HepG2 (cell line): ENCODE measurements around the gene KLC4. TPM values are rescaled to one million over a fixed set of nuclear protein-coding genes. Genes with fewer than 3 reads are reported as not detected.

Experiments used
- CEBPG ChIP-seq: IDR thresholded peaks from 2 replicates; pipeline ENCODE4 v1.6.1; 2016
- DZIP1 ChIP-seq: sonication (generic); formaldehyde crosslinking; IDR thresholded peaks from 2 replicates; pipeline ENCODE4 v1.5.0; 2020; ENCODE audit warnings: mild to moderate bottlenecking, missing genetic modification reagents
- ELK4 ChIP-seq: sonication (generic); formaldehyde crosslinking; IDR thresholded peaks from 2 replicates; pipeline ENCODE4 v1.9.0; 2021; ENCODE audit warnings: missing genetic modification reagents, borderline replicate concordance
- KLF12 ChIP-seq: sonication (generic); formaldehyde crosslinking; IDR thresholded peaks from 2 replicates; pipeline ENCODE4 v1.4.0; 2020; ENCODE audit warnings: missing genetic modification reagents, borderline replicate concordance
- NFKBIZ ChIP-seq: IDR thresholded peaks from 2 replicates; pipeline ENCODE4 v1.6.1; 2018; ENCODE audit warnings: missing genetic modification reagents, missing compliant biosample characterization
- PITX1 ChIP-seq: sonication (generic); formaldehyde crosslinking; IDR thresholded peaks from 2 replicates; pipeline ENCODE4 v1.5.1; 2020; ENCODE audit warnings: mild to moderate bottlenecking, missing genetic modification reagents
- PLSCR1 ChIP-seq: sonication (generic); formaldehyde crosslinking; IDR thresholded peaks from 2 replicates; pipeline ENCODE4 v1.5.0; 2020; ENCODE audit warnings: missing genetic modification reagents, mild to moderate bottlenecking, borderline replicate concordance
- RELA ChIP-seq: sonication (generic); formaldehyde crosslinking; IDR thresholded peaks from 2 replicates; pipeline ENCODE4 v1.4.0; 2020; ENCODE audit warnings: missing genetic modification reagents
- SIN3A ChIP-seq: IDR thresholded peaks from 2 replicates; pipeline ENCODE4 v1.6.1; 2011; ENCODE audit warnings: low read depth, mild to moderate bottlenecking, control low read depth, low read length, borderline replicate concordance
- SIX4 ChIP-seq: sonication (generic); formaldehyde crosslinking; IDR thresholded peaks from 2 replicates; pipeline ENCODE4 v1.4.0; 2020; ENCODE audit warnings: missing genetic modification reagents
- TP53 ChIP-seq: sonication (generic); formaldehyde crosslinking; conservative IDR thresholded peaks from 2 replicates; pipeline ENCODE4 v1.4.0; 2020; ENCODE audit warnings: missing genetic modification reagents
- ZBED4 ChIP-seq: sonication (generic); formaldehyde crosslinking; IDR thresholded peaks from 2 replicates; pipeline ENCODE4 v1.4.0; 2020; ENCODE audit warnings: missing genetic modification reagents, borderline replicate concordance
- ZFP62 ChIP-seq: sonication (generic); formaldehyde crosslinking; IDR thresholded peaks from 2 replicates; pipeline ENCODE4 v1.4.0; 2020; ENCODE audit warnings: missing genetic modification reagents
- ZNF225 ChIP-seq: sonication (generic); formaldehyde crosslinking; IDR thresholded peaks from 2 replicates; pipeline ENCODE4 v1.4.0; 2020; ENCODE audit warnings: mild to moderate bottlenecking, missing genetic modification reagents
- ZNF276 ChIP-seq: sonication (generic); formaldehyde crosslinking; IDR thresholded peaks from 2 replicates; pipeline ENCODE4 v1.4.0; 2020; ENCODE audit warnings: mild to moderate bottlenecking, low read depth, missing genetic modification reagents
- ZNF367 ChIP-seq: sonication (generic); formaldehyde crosslinking; IDR thresholded peaks from 2 replicates; pipeline ENCODE4 v1.4.0; 2020; ENCODE audit warnings: missing genetic modification reagents, borderline replicate concordance
- ZNF761 ChIP-seq: sonication (generic); formaldehyde crosslinking; conservative IDR thresholded peaks from 2 replicates; pipeline ENCODE4 v1.4.0; 2020; ENCODE audit warnings: mild to moderate bottlenecking, missing genetic modification reagents
- ZNF780A ChIP-seq: sonication (generic); formaldehyde crosslinking; IDR thresholded peaks from 2 replicates; pipeline ENCODE4 v1.8.0; 2022; ENCODE audit warnings: mild to moderate bottlenecking, missing genetic modification reagents, moderate library complexity
- ZZZ3 ChIP-seq: sonication (generic); formaldehyde crosslinking; IDR thresholded peaks from 2 replicates; pipeline ENCODE4 v1.4.0; 2020; ENCODE audit warnings: missing genetic modification reagents, mild to moderate bottlenecking, borderline replicate concordance
- polyA plus RNA-seq, 8 experiments: library from polyadenylated mRNA; depleted of rRNA in 3 of 8; stranded (reverse) in 7 of 8; unstranded in 1 of 8; fragments of >200 nt; fragmentation: Illumina TruSeq in 4 of 8; extraction: Trizol in 4 of 8; gene quantifications; 2 replicates each; pipeline versions ENCODE4 v1.2.1 to v1.2.3, GENCODE V29; 2011 to 2016; ENCODE audit warnings: low read depth in 4 of 8, missing spikeins in 1 of 8, mixed read lengths in 1 of 8; ENCODE audit not compliant: insufficient read depth in 1 of 8
- total RNA-seq, 5 experiments: library from RNA; depleted of rRNA; stranded (reverse); fragments of >200 nt; fragmentation: Illumina TruSeq; extraction: Trizol; gene quantifications; 2 replicates each; pipeline ENCODE4 v1.2.3, GENCODE V29; 2016; ENCODE audit warnings: low read depth in 1 of 5

KLC4 gene
- total and polyA plus RNA-seq, 2 of the 13 experiments (the other 11 are each of a cell fraction or from before 2014, with no cell fraction given): 45.4 to 70.4 TPM

- TF ChIP-seq ELK4 (CRISPR knock-in tag) (no peak), PITX1 (CRISPR knock-in tag) (peak; percentile 39; the same call in 1 of the 2 replicates), KLF12 (CRISPR knock-in tag) (peak; percentile 86; the same call in 1 of the 2 replicates), ZBED4 (CRISPR knock-in tag) (peak; percentile 96), ZNF780A (CRISPR knock-in tag) (0 out of 2 replicates have a peak, but pooled peaks have one; percentile 22), CEBPG (peak; percentile 61; the same call in 1 of the 2 replicates), ZFP62 (CRISPR knock-in tag) (no peak), NFKBIZ (CRISPR knock-in tag) (peak; percentile 69; the same call in 1 of the 2 replicates), ZNF367 (CRISPR knock-in tag) (no peak), ZNF225 (CRISPR knock-in tag) (peak; percentile 67; the same call in 1 of the 2 replicates), SIX4 (CRISPR knock-in tag) (peak; percentile 84), PLSCR1 (no peak), ZZZ3 (peak; percentile 88), ZNF276 (CRISPR knock-in tag) (no peak), ZNF761 (CRISPR knock-in tag) (peak; percentile 87), TP53 (no peak), RELA (CRISPR knock-in tag) (peak; percentile 90), DZIP1 (peak; percentile 70; the same call in 1 of the 2 replicates), SIN3A (peak; percentile 91)
Observed at GRCh38 chr6:43053545-43054205, 5.8 kb upstream of the KLC4 start, which contains the start of gene CUL7 (continued).
